Neural cell (in vitro differentiated cells): ENCODE measurements around the gene SLC35B1.

Experiments used
- CTCF ChIP-seq: fragments of 450-650 bp; IDR thresholded peaks from 2 replicates; pipeline ENCODE4 v1.5.1; 2014; ENCODE audit warnings: antibody characterized with exemption, mild to moderate bottlenecking, moderate library complexity; ENCODE audit not compliant: poor library complexity, severe bottlenecking
- EP300 ChIP-seq: fragments of 450-650 bp; conservative IDR thresholded peaks from 2 replicates; pipeline ENCODE4 v1.6.1; 2014; ENCODE audit warnings: antibody characterized with exemption, mild to moderate bottlenecking, moderate library complexity; ENCODE audit not compliant: poor library complexity, severe bottlenecking
- EZH2 ChIP-seq: fragments of 200-600, 300-800 bp; shearing (Covaris generic), sonication (generic); IDR thresholded peaks from 2 replicates; pipeline ENCODE4 v1.6.1; 2014; ENCODE audit warnings: antibody characterized with exemption, low read length, borderline replicate concordance, mild to moderate bottlenecking; ENCODE audit not compliant: insufficient read depth, poor library complexity, severe bottlenecking
- RAD21 ChIP-seq: fragments of 450-650 bp; conservative IDR thresholded peaks from 2 replicates; pipeline ENCODE4 v1.6.1; 2014; ENCODE audit warnings: antibody characterized with exemption, mild to moderate bottlenecking, moderate library complexity
- SMC3 ChIP-seq: fragments of 450-650 bp; conservative IDR thresholded peaks from 2 replicates; pipeline ENCODE4 v1.6.1; 2014; ENCODE audit warnings: antibody characterized with exemption, mild to moderate bottlenecking, moderate library complexity; ENCODE audit not compliant: poor library complexity

GRCh38 chr17:49716668-49717364, 9.1 kb upstream of the SLC35B1 start:
- no peak for TF ChIP-seq CTCF
- TF ChIP-seq EZH2, result no peak
- TF ChIP-seq RAD21, result no peak
- no peak for TF ChIP-seq EP300
- TF ChIP-seq SMC3, result no peak
